Measurements from ENCODE around the gene NTF4.
"Not testable (repeated sequence)": the region's sequence is repeated elsewhere in the genome, so short reads cannot be mapped to it uniquely, and the experiment has no call there.

NTF4 gene

DNA sequence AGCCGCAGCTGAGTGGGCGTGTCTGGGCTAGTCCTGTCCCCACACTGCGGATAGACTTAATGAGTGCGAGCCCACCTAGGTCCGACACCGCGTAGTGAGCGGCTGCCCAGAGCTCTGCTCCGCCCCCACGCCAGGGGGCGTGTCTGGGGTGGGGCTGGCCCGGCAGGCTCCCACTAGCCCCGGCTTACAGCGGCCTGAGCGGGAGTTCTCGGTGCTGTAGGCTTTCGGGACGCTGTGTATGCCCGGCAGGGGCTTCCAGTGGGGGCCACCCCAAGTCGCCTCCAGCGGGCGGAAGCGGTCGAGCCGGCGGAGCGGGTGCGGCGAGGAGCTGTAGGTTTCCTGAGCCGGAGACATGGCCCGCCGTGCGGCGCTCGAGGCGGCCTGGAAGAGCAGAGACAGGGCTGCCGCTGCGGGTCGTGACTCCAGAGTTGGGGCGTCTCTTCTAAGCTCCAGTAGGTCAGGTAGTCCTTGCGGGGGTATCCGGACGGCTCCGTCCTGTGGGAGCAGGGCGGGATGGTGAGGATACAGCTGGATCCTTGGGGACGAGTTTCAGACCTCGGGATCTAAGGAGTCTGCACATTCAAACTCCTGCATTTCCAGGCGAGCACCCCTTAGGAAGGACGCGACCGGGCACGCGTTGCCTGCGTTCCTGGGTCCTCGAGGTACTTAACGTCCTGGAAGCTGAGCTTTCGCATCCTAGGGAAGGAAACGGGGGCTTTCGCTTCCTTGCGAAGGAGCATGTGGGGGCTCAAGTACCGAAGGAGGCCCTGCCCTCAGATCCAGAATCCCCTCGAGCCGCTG is 8.3 kb downstream of the NTF4 start:
- no peak for DNase-seq

DNA sequence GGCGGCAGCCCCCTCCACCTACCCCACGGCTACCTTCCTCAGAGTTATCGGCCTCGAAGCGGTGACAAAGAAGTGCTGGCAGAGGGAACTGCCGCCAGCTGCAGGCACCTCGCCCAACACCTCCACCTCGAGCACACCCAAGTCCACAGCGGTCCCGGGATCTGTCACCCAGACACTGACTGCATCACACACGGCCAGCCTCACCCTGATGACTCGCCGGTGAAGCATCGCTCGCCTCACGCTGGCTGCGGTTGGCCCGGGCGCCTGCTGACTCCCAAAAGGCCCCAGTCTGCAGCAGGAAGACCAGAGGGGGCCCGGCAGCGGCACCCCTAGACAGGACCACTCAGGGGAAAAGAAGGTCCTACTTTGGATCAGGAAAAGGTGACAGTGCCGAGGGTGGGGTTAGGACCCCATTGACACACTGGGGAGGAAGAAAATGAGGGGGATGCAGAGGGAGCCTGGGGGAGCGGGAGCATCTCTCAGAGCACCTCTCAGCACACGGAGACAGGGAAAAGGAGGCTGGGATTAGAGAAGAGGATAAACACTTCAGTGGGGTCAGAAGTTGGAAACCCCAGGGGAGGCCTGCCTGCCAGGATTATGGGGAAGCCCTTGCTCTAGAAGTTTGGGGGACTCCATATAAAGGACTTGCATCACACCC is 14.1 kb downstream of the NTF4 start:
- DNase-seq, result not testable (repeated sequence)

DNA sequence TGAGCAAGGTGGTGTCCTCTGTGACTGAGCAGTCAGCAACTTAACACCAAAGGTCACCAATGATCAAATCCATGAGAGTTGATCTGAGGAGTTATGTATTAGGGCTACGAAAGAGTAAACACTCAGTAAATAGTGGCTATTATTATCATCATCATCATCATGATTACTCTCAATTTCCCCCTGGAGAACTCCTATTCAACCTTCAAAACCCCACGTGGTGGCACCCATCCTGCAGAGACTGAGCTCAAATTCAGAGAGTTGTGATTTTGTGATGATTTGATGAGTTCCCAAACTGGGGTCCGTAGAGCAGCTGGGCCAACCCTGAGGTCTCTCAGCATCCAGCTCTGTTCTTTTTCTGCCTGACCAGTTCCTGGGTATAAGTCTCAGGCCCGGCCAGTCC is 14.8 kb downstream of the NTF4 start:
- not testable (repeated sequence) for DNase-seq

DNA sequence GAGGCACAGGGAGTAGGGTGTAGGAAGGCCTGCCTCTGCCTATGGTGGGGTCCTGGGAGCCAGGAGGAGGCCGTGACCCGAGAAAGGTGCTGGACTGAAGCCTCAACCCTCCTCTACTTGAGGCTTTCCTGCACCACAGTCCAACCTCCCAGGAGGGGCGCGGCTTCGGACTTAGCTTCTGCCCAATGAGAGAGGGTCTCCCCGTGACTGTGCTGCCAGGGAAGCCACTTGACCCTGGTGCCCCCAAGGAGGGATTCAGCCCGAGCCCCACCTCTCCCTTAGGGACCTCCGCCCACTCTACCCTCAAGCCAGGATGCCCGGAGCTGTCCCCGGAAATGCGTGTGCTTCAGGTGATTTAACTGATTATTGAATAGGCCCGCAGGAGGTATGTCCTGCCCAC is 15.6 kb downstream of the NTF4 start, which contains the start of gene CGB8:
TSS of gene CGB8 (minus strand) at position 101 of the 400 bp plus-strand sequence. CDS start 372 bp downstream, outside the sequence.
- not testable (repeated sequence) for DNase-seq

DNA sequence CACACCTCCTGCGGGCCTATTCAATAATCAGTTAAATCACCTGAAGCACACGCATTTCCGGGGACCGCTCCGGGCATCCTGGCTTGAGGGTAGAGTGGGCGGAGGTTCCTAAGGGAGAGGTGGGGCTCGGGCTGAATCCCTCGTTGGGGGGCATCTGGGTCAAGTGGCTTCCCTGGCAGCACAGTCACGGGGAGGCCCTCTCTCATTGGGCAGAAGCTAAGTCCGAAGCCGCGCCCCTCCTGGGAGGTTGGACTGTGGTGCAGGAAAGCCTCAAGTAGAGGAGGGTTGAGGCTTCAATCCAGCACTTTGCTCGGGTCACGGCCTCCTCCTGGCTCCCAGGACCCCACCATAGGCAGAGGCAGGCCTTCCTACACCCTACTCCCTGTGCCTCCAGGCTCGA is 21.1 kb downstream of the NTF4 start, which contains the start of gene CGB5:
TSS of gene CGB5 (plus strand) at position 301 of the 400 bp plus-strand sequence. CDS start 362 bp downstream, outside the sequence.
- DNase-seq, result not testable (repeated sequence)

DNA sequence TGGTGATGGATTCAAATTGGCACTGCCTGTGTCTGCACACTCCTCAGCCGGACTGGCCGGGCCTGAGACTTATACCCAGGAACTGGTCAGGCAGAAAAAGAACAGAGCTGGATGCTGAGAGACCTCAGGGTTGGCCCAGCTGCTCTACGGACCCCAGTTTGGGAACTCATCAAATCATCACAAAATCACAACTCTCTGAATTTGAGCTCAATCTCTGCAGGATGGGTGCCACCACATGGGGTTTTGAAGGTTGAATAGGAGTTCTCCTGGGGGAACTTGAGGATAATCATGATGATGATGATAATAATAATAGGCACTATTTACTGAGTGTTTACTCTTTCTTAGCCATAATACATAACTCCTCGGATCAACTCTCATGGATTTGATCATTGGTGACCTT is 22.0 kb downstream of the NTF4 start:
- DNase-seq, result not testable (repeated sequence)

DNA sequence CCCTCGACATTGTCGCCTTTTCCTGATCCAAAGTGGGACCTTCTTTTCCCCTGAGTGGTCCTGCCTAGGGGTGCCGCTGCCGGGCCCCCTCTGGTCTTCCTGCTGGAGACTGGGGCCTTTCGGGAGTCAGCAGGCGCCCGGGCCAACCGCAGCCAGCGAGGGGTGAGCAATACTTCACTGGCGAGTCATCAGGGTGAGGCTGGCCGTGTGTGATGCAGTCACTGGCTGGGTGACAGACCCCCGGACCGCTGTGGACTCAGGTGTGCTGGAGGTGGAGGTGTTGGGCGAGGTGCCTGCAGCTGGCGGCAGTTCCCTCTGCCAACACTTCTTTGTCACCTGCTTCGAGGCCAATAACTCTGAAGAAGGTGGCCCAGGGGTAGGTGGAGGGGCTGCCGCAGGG is 22.4 kb downstream of the NTF4 start:
- no peak for DNase-seq

DNA sequence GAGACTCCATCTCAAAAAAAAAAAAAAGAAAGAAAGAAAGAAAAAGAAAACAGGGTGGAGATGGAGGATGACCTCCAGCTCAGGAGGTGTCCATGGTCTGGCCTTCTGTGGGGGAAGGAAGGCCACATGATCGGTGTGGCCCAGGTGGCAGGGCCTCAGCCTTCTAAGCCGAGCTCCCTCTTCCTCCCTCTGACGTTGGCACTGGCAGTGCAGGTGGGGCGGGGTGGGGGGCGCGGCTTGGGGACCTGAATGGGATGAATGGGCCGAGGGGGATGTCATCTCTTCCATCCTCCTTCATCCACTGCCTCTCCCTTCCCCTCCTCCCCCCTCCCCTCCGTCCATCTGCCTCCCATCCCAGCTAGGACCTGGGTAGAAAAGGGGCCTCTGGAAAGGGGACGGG is 24.9 kb downstream of the NTF4 start:
- not testable (repeated sequence) for DNase-seq

DNA sequence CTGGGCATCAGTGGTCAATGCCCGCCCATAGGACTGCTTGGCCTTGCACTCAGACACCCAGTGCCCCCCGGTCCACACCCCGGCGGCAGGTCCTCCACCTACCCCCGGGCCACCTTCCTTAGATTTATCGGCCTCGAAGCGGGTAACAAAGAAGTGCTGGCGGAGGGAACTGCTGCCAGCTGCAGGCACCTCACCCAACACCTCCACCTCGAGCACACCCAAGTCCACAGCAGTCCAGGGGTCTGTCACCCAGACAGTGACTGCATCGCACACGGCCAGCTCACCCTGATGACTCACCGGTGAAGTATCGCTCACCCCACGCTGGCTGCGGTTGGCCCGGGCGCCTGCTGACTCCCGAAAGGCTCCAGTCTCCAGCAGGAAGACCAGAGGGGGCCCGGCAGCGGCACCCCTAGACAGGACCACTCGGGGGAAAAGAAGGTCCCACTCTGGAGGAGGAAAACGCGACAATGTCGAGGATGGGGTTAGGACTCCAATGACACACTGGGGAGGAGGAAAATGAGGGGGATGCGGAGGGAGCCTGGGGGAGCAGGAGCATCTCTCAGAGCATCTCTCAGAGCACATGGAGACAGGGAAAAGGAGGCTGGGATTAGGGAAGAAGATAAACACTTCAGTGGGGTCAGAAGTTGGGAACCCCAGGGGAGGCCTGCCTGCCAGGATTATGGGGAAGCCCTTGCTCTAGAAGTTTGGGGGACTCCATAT is 25.9 kb downstream of the NTF4 start:
- not testable (repeated sequence) for DNase-seq

DNA sequence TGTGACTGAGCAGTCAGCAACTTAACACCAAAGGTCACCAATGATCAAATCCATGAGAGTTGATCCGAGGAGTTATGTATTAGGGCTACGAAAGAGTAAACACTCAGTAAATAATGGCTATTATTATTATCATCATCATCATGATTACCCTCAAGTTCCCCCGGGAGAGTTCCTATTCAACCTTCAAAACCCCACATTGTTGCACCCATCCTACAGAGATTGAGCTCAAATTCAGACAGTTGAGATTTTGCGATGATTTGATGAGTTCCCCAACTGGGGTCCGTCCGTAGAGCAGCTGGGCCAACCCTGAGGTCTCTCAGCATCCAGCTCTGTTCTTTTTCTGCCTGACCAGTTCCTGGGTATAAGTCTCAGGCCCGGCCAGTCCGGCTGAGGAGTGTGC is 26.5 kb downstream of the NTF4 start:
- not testable (repeated sequence) for DNase-seq

DNA sequence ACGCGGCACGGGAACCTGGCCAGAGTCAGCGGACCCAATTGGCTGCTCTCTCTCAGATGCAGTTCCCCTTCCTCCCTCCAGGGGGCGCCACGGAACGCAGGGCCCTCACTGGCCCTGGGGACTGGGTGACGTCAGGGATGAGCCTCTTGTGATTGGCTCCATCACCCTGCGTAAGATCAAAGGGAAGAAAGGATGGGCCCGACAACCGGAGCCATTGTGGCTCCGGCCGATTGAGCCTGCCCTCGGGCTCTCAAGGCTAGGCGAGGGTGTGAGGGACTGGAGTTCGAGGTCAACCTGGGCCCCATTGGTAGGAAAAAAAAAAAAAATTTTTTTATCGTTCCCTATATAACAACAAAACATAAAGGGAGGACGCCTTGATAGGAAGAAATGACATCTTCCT is 27.8 kb downstream of the NTF4 start, which contains the start of gene CGB1:
TSS of gene CGB1 (minus strand) at position 81 of the 400 bp plus-strand sequence. CDS start 184 bp downstream, outside the sequence.
- peak; percentile 15 for DNase-seq

DNA sequence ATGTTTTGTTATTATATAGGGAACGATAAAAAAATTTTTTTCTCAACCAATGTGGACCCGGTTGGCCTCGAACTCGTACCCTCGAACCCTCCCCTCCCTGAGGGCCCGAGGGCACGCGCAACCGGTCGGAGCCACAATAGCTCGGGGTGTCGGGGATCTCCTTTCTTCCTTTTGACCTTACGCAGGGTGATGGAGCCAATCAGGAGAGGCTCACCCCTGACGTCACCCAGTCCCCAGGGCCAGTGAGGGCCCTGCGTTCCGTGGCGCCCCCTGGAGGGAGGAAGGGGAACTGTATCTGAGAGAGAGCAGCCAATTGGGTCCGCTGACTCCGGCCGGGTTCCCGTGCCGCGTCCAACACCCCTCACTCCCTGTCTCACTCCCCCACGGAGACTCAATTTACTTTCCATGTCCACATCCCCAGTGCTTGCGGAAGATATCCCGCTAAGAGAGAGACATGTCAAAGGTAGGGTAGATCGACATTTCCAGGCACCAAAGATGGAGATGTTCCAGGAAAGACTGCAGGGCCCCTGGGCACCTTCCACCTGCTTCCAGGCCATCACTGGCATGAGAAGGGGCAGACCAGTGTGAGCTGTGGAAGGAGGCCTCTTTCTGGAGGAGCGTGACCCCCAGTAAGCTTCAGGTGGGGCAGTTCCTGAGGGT is 32.8 kb downstream of the NTF4 start, which contains the start of gene CGB2:
TSS of gene CGB2 (plus strand) at position 249 of the 660 bp plus-strand sequence. CDS start at position 455, 206 bp downstream.
- peak; percentile 30 for DNase-seq

DNA sequence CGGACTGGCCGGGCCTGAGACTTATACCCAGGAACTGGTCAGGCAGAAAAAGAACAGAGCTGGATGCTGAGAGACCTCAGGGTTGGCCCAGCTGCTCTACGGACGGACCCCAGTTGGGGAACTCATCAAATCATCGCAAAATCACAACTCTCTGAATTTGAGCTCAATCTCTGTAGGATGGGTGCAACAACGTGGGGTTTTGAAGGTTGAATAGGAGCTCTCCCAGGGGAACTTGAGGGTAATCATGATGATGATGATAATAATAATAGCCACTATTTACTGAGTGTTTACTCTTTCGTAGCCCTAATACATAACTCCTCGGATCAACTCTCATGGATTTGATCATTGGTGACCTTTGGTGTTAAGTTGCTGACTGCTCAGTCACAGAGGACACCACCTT is 34.3 kb downstream of the NTF4 start:
- DNase-seq, result not testable (repeated sequence)

DNA sequence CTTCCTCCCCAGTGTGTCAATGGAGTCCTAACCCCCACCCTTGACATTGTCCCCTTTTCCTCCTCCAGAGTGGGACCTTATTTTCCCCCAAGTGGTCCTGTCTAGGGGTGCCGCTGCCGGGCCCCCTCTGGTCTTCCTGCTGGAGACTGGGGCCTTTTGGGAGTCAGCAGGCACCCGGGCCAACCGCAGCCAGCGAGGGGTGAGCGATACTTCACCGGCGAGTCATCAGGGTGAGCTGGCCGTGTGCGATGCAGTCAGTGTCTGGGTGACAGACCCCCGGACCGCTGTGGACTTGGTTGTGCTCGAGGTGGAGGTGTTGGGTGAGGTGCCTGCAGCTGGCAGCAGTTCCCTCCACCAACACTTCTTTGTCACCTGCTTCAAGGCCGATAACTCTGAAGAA is 34.9 kb downstream of the NTF4 start:
- DNase-seq, result not testable (repeated sequence)

DNA sequence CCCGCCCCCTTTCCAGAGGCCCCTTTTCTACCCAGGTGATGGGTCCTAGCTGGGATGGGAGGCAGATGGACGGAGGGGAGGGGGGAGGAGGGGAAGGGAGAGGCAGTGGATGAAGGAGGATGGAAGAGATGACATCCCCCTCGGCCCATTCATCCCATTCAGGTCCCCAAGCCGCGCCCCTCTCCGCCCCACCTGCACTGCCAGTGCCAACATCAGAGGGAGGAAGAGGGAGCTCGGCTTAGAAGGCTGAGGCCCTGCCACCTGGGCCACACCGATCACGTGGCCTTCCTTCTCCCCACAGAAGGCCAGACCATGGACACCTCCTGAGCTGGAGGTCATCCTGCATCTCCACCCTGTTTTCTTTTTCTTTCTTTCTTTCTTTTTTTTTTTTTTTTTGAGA is 35.9 kb downstream of the NTF4 start:
- not testable (repeated sequence) for DNase-seq

DNA sequence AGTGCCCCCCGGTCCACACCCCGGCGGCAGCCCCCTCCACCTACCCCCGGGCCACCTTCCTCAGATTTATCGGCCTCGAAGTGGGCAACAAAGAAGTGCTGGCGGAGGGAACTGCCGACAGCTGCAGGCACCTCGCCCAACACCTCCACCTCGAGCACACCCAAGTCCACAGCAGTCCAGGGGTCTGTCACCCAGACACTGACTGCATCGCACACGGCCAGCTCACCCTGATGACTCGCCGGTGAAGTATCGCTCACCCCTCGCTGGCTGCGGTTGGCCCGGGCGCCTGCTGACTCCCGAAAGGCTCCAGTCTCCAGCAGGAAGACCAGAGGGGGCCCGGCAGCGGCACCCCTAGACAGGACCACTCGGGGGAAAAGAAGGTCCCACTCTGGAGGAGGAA is 39.0 kb downstream of the NTF4 start:
- not testable (repeated sequence) for DNase-seq

DNA sequence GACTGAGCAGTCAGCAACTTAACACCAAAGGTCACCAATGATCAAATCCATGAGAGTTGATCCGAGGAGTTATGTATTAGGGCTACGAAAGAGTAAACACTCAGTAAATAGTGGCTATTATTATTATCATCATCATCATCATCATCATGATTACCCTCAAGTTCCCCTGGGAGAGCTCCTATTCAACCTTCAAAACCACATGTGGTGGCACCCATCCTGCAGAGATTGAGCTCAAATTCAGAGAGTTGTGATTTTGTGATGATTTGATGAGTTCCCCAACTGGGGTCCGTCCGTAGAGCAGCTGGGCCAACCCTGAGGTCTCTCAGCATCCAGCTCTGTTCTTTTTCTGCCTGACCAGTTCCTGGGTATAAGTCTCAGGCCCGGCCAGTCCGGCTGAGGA is 39.5 kb downstream of the NTF4 start:
- not testable (repeated sequence) for DNase-seq

DNA sequence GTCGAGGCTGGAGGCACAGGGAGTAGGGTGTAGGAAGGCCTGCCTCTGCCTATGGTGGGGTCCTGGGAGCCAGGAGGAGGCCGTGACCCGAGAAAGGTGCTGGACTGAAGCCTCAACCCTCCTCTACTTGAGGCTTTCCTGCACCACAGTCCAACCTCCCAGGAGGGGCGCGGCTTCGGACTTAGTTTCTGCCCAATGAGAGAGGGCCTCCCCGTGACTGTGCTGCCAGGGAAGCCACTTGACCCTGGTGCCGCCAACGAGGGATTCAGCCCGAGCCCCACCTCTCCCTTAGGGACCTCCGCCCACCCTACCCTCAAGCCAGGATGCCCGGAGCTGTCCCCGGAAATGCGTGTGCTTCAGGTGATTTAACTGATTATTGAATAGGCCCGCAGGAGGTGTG is 40.4 kb downstream of the NTF4 start, which contains the start of gene CGB3:
TSS of gene CGB3 (minus strand) at position 101 of the 400 bp plus-strand sequence. CDS start 362 bp downstream, outside the sequence.
- DNase-seq, result not testable (repeated sequence)

DNA sequence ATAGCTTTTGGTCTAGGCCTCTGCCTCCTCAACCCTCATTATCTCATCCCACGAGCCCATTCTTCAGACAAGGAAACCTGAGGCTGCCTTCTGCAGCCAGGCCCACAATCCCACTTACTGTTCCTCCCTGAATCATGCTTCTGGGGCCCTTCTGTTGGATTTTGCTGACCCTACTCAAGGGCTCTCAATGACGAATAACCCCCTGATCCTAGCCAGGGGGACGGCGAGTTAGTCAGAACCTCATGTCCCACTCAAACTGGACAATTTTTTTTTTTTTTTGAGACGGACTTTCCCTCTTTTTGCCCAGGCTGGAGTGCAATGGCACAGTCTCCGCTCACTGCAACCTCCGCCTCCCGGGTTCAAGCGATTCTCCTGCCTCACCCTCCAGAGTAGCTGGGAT is 42.5 kb downstream of the NTF4 start:
- no peak for DNase-seq

DNA sequence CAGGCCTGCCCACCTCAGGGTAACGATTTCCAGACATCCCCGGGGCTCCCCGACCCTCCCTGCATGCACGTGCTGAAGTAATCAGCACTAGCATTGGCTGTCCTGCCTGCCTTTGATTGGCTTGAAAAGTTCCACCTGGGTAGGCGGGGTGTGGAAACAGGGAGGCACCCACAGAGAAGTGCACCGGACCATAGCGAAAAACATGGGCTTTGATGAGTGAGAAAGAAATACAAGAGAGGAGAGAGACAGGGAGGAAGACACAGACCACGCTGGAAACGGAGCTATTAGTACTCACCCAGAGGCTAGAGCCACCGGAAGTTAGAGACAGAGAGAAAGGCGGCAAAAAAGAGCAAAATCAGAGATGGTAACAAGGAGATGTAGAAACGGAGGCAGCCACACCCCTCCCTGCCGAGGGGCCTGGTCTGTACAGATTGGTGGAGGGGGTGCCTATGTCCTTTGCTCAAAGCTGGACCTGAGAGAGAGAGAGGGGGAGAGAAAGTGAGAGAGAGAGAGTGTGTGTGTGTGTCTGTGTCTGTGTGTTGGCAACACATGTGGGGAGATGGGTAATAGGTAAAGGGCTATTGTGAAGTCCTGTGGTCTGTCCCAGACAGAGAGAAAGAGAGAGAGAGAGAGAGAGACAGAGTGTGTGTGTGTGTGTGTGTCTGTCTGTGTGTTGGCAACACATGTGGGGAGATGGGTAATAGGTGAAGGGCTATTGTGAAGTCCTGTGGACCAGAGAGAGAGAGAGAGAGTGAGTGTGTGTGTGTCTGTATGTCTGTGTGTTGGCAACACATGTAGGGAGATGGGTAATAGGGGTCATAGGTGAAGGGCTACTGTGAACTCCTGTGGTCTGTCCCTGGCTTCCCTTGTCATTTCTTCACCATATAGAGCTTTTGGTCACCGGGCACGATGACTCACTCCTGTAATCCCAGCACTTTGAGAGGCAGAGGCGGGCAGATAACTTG is 43.4 kb downstream of the NTF4 start:
- DNase-seq, result no peak

DNA sequence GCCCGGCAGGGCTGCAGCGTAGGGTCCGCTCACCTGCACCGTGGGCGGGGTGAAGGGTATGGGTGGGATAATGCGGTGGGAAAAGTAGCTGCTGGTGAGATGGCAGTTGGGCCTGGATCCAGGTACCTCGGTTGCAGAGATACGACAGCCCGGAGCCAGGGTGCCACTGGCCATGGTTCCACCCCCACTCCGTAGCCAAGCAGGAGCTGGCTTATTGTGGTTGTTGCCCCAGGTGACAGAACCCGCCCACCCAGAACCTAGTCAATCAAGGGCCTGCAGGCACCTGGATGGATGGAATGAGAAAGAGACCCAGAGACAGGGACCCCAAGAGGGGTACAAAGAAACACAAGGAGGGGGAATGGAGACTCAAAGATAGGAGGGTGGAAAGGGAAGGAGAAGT is 44.3 kb downstream of the NTF4 start:
- peak; percentile 13 for DNase-seq
